22Rv1 (cell line): ENCODE results near the gene CLDN34.

Source experiments
- H3K27ac ChIP-seq: fragments of 450-650 bp; 2 replicates; pipeline ENCODE4 v1.5.1; 2017
- CTCF ChIP-seq: fragments of 450-650 bp; IDR thresholded peaks from 2 replicates; pipeline ENCODE4 v1.5.1; 2017; ENCODE audit warnings: mild to moderate bottlenecking
- ZFX ChIP-seq: fragments of 450-650 bp; IDR thresholded peaks from 2 replicates; pipeline ENCODE4 v1.6.1; 2017; ENCODE audit warnings: antibody characterized with exemption, borderline replicate concordance

CLDN34 gene

GRCh38 chrX:9980401-9980800 is 13.2 kb downstream of the CLDN34 start:
- H3K27ac ChIP-seq = no peak overlapping the region
- TF ChIP-seq CTCF (no peak), ZFX (no peak)

- TF ChIP-seq CTCF (no peak), ZFX (no peak)
- H3K27ac ChIP-seq = no peak overlapping the region
These were observed 13.8 kb downstream of the CLDN34 start for GRCh38 chrX:9980927-9981326.

- TF ChIP-seq CTCF (no peak), ZFX (no peak)
- no peak overlapping the region for H3K27ac ChIP-seq
These were observed 16.3 kb downstream of the CLDN34 start for GRCh38 chrX:9983441-9983840.

- TF ChIP-seq CTCF = no peak
- TF ChIP-seq ZFX = no peak
- no peak overlapping the region for H3K27ac ChIP-seq
These were observed 16.7 kb downstream of the CLDN34 start for GRCh38 chrX:9983846-9984245.

- TF ChIP-seq CTCF = peak; percentile 30; the same call in 1 of the 2 replicates
- no peak for TF ChIP-seq ZFX
- H3K27ac ChIP-seq = no peak overlapping the region
These were observed 21.6 kb downstream of the CLDN34 start for GRCh38 chrX:9988762-9989161.

- H3K27ac ChIP-seq = no peak overlapping the region
- no peak for TF ChIP-seq CTCF
- TF ChIP-seq ZFX = no peak
These were observed 24.9 kb downstream of the CLDN34 start for GRCh38 chrX:9992061-9992460.

GRCh38 chrX:9992724-9993123 is 25.6 kb downstream of the CLDN34 start:
- no peak for TF ChIP-seq CTCF
- no peak for TF ChIP-seq ZFX
- no peak overlapping the region for H3K27ac ChIP-seq
